Measurements from ENCODE around the gene OR5AK2. TPM values are rescaled to one million over a fixed set of nuclear protein-coding genes. Genes with fewer than 3 reads are reported as not detected.

OR5AK2 gene, protein sequence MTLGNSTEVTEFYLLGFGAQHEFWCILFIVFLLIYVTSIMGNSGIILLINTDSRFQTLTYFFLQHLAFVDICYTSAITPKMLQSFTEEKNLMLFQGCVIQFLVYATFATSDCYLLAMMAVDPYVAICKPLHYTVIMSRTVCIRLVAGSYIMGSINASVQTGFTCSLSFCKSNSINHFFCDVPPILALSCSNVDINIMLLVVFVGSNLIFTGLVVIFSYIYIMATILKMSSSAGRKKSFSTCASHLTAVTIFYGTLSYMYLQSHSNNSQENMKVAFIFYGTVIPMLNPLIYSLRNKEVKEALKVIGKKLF
- not detected in 2 replicates for total RNA-seq

DNA sequence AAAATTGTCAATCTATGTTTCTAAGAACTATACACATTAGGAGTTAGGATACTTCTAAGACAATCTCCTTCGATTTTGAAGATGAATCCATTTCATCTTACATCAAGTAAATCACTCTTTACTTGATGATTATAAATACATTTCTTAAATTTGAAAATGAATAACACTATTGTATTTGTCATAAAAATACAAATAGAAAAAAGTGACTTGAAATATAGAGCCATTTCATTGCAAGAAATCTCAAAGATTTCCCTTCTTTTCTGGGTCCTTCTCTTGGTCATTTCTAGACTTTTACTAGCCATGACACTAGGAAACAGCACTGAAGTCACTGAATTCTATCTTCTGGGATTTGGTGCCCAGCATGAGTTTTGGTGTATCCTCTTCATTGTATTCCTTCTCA lies at the start of gene OR5AK2:
Gene OR5AK2, plus strand, starts transcription at position 301 of the 400 bp plus-strand sequence. Its CDS starts 0 bp downstream, at position 301.

Other genes starting within 250 kb of the OR5AK2 start
- gene OR9G4, start 240.2 kb upstream of the OR5AK2 start, total RNA-seq, result not detected in 2 replicates
- gene LRRC55, start 193.0 kb downstream of the OR5AK2 start, total RNA-seq, result not detected in 2 replicates
- 2.1 and 3.9 TPM in 2 replicates for gene APLNR, start 248.3 kb downstream of the OR5AK2 start, total RNA-seq